ENCODE measurements around the gene CACNA2D3.

The CACNA2D3 gene

GRCh38 chr3:55069950-55070349 is 947.6 kb downstream of the CACNA2D3 start:
- no peak for TF ChIP-seq CTCF (IDR thresholded peaks at IDR 0.05)
- TF ChIP-seq ZFX (IDR thresholded peaks at IDR 0.05; ENCODE audit: borderline replicate concordance): no peak
- H3K27ac ChIP-seq: no peak overlapping the region

- TF ChIP-seq CTCF (IDR thresholded peaks at IDR 0.05) (no peak), ZFX (IDR thresholded peaks at IDR 0.05; ENCODE audit: borderline replicate concordance) (no peak)
- no peak overlapping the region for H3K27ac ChIP-seq
Measured at GRCh38 chr3:55074796-55075195, 952.4 kb downstream of the CACNA2D3 start.

DNA sequence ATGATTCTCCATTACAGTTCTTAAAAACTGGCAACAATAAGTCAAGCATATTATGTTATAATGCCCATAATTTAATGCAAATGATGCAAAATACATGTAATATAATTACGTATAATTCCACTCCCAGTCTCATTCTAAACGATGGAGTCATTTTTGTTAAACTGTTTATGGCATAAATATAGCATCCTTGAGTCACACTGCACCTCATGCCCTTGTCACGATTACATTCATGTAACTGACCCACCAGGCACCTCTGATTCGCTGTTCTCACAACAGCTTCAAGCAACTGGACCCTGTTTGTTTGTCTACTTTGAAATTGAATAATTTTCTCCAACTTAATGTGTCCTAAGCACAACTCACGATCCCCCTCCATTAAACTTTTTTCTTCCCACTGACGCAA is 953.5 kb downstream of the CACNA2D3 start:
- H3K27ac ChIP-seq: no peak overlapping the region
- TF ChIP-seq CTCF (IDR thresholded peaks at IDR 0.05) (no peak), ZFX (IDR thresholded peaks at IDR 0.05; ENCODE audit: borderline replicate concordance) (no peak)

DNA sequence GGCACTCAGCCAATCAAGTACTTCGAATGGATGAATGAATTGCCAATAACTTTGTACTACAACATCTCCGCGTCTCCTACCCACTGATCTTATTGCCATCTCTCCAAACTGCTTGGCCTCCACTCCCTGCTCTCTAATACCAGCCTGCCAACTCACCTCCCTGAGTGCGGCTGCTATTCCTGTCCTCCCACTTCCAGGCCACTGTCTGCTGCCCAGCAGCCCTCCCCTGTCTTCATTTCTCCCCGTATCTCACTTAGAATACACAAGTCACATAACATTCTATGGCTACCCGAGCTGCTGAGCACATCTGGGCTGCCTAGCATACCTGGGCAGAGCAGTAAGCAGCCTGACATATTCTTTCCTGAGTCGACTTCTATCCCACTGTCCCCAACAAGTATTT is 955.4 kb downstream of the CACNA2D3 start:
- TF ChIP-seq ZFX (IDR thresholded peaks at IDR 0.05; ENCODE audit: borderline replicate concordance) (no peak), CTCF (IDR thresholded peaks at IDR 0.05) (no peak)
- no peak overlapping the region for H3K27ac ChIP-seq

GRCh38 chr3:55078876-55079275 is 956.5 kb downstream of the CACNA2D3 start:
- no peak for TF ChIP-seq ZFX (IDR thresholded peaks at IDR 0.05; ENCODE audit: borderline replicate concordance)
- TF ChIP-seq CTCF (IDR thresholded peaks at IDR 0.05): no peak
- no peak overlapping the region for H3K27ac ChIP-seq

DNA sequence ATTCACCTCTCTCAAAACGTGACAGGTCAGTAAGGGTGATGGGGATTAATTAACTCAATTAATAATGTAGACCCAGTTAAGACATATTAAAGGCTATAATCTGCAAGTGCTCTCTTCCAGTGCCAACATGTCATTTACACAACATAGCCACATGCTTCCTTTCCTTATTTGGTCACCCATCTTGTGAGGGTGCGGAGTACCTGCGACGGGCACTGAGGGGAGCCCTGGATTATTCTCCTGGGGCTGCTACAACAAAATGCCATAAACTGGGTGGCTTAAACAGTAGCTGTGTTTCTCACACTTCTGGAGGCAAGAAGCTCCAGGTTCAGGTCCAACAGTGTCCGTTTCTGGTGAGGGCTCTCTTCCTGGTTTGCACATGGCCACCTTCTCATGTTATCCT is 962.9 kb downstream of the CACNA2D3 start:
- TF ChIP-seq ZFX (IDR thresholded peaks at IDR 0.05; ENCODE audit: borderline replicate concordance): no peak
- H3K27ac ChIP-seq: no peak overlapping the region

GRCh38 chr3:55089211-55089610 is 966.9 kb downstream of the CACNA2D3 start:
- TF ChIP-seq CTCF (IDR thresholded peaks at IDR 0.05) (no peak), ZFX (IDR thresholded peaks at IDR 0.05; ENCODE audit: borderline replicate concordance) (no peak)
- no peak overlapping the region for H3K27ac ChIP-seq

- H3K27ac ChIP-seq: no peak overlapping the region
- no peak for TF ChIP-seq ZFX (IDR thresholded peaks at IDR 0.05; ENCODE audit: borderline replicate concordance)
- TF ChIP-seq CTCF (IDR thresholded peaks at IDR 0.05): no peak
Measured at GRCh38 chr3:55090291-55090690, 967.9 kb downstream of the CACNA2D3 start.
